ENCODE data around the gene VWA8. TPM values are rescaled to one million over a fixed set of nuclear protein-coding genes. Genes with fewer than 3 reads are reported as not detected.

The VWA8 gene
- total RNA-seq, 1 experiment from 2014 or later, result 20.1 TPM

- peak; percentile 83 for DNase-seq (ENCODE audit: extremely low read depth, low read depth)
Observed at GRCh38 chr13:41696163-41697003, 264.5 kb downstream of the VWA8 start.

DNA sequence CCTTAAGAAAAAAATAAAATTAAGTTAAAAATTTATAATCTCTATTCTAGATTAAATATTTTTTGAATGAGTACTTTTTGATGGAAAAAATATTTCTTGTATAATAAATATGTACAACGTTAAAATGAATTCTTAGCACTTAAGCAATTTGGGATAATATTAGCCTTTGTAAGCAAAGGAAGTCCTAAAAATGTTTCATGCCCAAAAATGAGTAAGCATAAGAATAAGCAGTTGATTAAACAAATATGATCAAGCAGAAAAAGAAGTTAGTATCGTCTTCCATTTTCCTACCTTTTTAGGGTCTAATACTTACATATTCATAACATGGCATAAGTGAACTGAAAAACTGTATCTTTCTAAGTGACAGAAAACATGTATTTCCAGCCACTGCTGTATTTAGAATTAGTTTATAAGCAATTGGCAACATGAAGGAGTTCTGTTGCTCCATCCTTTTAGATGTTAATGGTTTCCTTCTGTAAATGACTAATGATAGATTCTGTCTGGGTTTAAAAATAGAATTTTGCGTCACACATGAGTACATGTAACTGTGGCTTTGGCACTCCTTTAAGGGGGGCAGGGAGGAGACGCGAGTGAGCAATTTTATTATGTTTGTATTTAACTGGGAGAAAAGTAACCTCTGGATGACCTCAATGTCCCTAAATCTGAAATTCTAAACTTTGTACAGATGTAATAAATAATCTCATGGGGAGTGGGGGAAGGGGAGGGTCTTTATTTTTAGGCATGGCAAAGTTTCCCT is 266.2 kb downstream of the VWA8 start:
- peak; percentile 65 for DNase-seq (ENCODE audit: extremely low read depth, low read depth)

DNA sequence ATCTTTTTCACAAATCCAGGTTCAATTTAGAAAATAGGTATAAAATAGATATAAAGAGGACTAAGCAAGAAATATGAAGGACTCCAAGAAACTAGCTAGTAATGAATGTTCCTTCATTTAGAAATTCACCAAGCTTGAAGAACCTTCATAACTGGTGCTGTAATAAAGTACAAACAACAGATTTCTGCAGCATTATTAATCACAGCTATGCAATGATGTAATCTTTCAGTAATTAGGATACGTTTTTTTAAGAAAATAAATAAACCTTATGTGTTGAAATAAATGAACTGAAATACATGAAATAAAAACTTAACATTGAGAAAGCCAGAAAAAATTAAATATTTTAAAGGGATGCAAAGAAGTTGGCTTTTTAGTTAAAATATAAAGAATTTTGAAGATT is 267.5 kb downstream of the VWA8 start:
- no peak for DNase-seq (ENCODE audit: extremely low read depth, low read depth)

DNA sequence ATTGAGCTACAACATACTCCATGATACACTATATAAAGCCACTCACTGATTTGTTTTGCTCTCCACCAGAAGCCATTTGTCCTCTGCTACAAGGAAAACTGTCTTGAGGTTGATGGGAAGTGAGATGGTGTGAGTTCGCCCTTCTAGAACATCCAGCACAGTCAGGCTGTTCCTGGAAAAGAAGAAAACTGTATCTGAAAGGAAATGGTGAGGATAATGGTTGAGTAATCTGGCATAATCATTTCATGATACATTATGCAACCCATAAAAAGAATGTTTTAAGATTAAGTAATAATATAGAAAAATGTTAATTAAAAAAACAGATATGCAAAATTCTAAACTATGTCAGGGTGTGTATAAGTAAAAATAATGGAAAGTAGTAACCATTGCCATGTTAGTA is 269.6 kb downstream of the VWA8 start:
- no peak for DNase-seq (ENCODE audit: extremely low read depth, low read depth)

DNA sequence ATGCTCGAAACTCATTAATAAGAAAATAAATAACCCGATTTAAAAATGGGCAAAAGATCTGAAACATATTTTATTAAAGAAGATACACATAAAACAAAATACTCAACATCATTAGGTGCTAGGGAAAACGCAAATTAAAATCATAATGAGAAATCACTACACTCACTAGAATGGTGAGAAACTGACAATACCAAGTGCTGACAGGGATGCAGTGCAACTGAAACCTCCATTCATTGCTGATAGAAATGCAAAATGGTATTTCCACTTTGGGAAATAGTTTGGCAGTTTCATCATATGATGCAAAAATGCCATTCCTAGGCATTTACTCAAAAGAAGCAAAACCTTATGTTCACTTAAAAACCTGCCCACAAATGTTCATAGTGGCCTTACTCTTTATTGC is 278.1 kb downstream of the VWA8 start:
- DNase-seq (ENCODE audit: extremely low read depth, low read depth), result no peak

- DNase-seq (ENCODE audit: extremely low read depth, low read depth), result no peak
Observed at GRCh38 chr13:41682001-41682400, 278.9 kb downstream of the VWA8 start.

GRCh38 chr13:41681587-41681986 is 279.3 kb downstream of the VWA8 start:
- DNase-seq (ENCODE audit: extremely low read depth, low read depth), result no peak

GRCh38 chr13:41680900-41681299 is 280.0 kb downstream of the VWA8 start:
- no peak for DNase-seq (ENCODE audit: extremely low read depth, low read depth)

- no peak for DNase-seq (ENCODE audit: extremely low read depth, low read depth)
Observed at GRCh38 chr13:41678848-41679247, 282.1 kb downstream of the VWA8 start.

DNA sequence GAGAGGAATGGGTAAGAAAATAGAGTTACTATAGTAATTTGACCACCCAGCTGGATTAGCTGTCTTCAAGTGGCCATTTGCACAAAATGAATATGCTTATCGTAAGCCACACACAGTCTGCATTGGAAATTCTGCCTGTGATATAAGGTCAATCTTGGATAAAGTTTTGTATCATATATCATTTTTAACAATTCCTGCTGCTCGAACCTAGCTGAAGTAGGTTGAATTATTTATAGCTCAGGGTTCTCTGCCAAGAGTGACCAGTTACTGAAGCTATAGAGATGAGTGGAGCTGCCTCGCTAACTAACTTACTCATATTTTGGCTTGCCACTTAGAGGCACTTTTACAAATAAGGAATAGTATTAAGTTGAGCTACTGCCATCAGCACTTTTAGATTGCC is 282.7 kb downstream of the VWA8 start:
- DNase-seq (ENCODE audit: extremely low read depth, low read depth), result no peak

DNA sequence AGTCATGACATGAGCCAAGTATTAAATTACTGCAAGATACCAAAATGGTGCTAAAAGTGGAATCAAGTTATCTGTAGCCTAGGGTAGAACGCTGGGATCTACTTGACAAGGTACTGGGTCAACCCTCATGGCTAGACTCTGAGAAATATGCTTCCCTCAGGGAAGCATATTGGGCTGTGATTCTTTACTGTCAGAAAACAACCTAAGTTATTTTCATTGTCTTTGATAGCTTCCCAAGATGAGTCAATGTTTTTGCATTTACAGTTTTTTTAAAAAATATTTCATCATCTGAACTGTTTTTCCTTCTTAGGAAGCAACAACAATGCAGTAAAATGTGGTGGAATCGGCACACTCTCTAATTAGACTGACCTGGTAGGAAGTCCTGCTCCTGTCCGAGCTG is 285.6 kb downstream of the VWA8 start:
- no peak for DNase-seq (ENCODE audit: extremely low read depth, low read depth)

GRCh38 chr13:41674246-41674645 is 286.7 kb downstream of the VWA8 start:
- DNase-seq (ENCODE audit: extremely low read depth, low read depth), result no peak

- no peak for DNase-seq (ENCODE audit: extremely low read depth, low read depth)
Observed at GRCh38 chr13:41673640-41674039, 287.3 kb downstream of the VWA8 start.

- DNase-seq (ENCODE audit: extremely low read depth, low read depth), result no peak
Observed at GRCh38 chr13:41670873-41671443, 290.0 kb downstream of the VWA8 start.

- peak; percentile 71 for DNase-seq (ENCODE audit: extremely low read depth, low read depth)
Observed at GRCh38 chr13:41668130-41668757, 292.7 kb downstream of the VWA8 start.

- no peak for DNase-seq (ENCODE audit: extremely low read depth, low read depth)
Observed at GRCh38 chr13:41666644-41667043, 294.3 kb downstream of the VWA8 start.

- no peak for DNase-seq (ENCODE audit: extremely low read depth, low read depth)
Observed at GRCh38 chr13:41660411-41660810, 300.5 kb downstream of the VWA8 start.

DNA sequence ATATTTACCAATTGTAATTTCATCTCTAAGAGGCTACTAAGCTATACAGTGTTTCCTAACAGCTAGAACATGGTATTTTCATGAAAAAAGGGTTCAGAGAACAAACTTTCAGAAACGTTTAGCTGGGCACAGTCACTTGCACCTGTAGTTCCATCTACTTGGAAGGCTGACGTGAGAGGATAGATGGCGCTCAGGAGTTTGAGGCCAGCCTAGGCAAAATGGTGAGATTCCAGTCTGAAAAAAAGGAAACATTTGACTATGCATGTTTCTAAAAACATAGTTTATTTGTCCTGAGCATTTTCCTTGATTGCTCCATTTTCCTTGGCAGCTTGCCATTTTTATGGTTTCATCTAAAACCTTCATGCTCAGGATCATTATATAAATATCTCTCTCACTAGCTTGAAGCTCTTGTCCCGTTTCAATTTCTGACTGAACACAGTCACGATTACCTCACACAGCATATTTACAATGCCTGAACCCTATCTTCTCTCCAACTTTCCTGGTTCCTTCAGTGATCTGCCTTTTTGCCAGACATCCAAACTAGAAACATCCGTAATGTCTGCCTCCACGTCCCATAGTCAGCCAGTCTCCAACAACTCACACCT is 302.8 kb downstream of the VWA8 start:
- no peak for DNase-seq (ENCODE audit: extremely low read depth, low read depth)

- no peak for DNase-seq (ENCODE audit: extremely low read depth, low read depth)
Observed at GRCh38 chr13:41655997-41656396, 304.9 kb downstream of the VWA8 start.

DNA sequence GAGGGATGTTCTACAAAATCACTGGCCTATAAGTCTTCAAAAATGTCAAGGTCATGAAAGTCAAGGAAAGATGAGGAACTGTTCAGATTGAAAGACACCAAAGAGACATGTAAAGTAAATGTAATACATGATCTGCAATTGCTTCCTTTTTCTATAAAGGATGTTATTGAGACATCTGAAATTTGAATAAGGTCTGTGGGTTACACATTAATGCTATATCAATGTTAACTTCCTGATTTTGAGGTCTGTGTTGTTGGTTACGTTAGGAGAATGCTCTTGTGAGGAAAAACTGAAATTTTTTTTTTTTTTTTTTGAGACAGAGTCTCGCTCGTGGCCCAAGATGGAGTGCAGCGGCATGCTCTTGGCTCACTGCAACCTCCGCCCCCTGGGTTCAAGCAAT is 306.1 kb downstream of the VWA8 start:
- DNase-seq (ENCODE audit: extremely low read depth, low read depth), result no peak
